ENCODE results near the gene SERPINA1.

Gene SERPINA1

DNA sequence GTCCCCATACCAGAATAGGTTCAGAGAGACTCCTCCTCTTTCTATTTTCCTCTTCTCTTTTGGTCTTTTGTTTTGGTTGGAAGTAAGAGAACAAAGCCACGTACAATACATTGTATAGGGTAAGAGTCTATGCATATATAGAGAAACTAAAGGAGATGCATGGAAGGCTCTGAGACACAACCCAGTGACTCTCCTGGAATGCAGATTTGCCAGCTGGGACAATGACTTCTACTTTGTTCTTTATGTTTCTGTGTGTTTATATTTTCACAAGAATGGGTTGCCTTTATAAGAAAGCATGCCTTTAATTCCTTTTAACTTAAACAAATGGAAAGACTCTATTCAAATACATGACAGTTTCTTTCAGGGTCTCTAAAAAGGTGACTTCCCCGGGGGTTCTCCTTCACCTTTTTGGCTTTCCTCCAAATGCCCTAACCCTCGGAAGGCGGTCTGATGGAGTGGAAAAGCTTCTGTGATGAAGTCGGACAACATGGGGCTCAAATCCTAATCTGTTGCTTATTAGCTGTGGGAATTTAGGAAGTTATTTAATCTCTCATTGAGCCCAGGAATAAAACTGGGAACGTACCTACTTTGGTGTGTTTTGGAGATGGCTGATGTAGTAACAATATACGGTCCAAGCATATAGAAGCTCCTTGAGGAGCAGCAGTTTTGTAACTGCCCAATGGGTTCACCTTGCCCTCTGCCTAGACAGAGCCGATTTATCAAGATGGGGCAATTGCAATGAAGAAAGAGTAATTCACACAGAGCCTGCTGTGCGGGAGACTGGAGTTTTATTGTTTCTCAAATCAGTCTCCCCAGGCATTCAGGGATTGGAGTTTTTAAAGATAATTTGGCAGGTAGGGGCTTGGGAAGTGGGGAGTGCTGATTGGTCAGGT, 9.1 kb upstream of the SERPINA1 start:
- no peak for DNase-seq

DNA sequence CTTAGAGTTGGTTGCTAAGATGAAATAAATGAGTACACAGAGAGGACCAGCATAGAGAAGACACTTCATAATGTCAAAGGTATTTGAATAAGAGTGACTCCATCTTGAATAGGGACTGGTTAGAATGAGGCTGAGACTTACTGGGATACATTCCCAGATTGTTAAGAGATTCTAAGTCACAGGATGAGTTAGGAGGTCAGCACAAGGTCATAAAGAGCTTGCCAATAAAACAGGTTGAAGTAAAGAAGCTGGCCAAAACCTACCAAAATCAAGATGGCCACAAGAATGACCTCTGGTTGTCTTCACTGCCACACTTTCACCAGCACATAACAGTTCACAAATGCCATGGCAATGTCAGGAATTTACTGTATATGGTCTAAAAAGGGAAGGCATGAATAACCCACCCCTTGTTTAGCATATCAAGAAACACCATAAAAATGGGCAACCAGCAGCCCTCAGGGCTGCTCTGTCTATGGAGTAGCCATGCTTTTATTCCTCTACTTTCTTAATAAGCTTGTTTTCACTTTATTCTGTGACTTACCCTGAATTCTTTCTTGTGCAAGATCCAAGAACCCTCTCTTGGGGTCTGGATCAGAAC, 8.3 kb upstream of the SERPINA1 start:
- no peak for DNase-seq

DNA sequence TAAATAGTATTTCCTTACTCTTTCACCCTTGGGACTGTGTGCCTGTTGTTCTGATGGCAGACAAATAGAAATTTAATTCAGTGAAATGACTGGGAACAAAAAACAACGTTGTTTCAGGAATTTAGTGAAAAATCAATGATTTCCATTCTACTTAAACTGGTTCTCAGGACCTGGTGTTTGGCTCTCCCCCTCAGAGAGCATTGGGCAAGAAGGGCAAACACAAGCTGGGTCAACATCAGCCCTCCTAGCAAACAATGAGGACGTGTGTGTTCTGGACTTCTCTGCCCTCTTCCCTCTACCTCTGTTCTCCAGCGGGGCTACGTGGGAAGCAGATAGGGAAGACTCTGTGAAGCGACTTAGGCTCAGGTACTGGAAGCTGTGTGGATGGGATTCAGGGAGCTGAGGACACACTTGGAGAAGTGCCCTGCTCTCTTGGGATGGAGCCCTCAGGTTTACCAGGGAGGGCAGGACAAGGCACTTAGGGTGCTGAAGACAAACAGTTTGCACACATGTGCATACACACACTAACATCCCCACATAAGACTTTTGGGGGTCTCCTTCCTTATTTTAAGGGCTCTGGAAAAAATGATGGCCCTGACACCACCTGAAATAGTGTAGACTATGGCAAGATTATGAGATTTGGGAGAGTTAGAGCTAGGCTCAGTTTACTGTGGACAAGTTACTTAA, 7.6 kb upstream of the SERPINA1 start:
- DNase-seq, result no peak

DNA sequence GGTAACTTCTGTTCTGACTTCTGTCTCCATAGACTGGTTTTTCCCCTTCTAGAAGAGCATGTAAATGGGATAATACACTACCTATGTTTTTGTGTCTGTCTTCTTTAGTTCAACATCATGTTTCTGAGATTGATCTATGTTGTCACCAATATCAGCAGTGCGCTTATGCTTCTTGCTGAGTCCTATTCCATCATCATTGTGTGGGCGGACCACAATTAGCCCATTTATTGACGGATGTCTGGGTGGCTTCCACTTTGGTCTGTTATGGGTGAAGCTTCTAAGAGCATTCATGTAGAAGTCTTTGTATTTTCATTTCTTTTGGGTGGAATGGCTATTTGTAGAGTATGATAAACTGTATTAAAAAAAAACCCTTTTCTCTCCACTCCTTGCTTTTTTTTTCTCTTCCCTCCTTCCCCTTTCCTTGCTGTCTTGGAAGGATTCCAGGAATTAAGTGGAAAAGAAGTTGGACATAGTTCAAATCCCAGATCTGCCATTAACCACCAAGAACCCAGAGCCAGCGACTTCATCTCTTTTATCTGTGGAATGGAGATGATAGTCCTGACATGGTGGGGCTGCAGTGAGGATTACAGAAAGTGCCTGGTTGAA, 7.0 kb upstream of the SERPINA1 start:
- DNase-seq, result no peak

DNA sequence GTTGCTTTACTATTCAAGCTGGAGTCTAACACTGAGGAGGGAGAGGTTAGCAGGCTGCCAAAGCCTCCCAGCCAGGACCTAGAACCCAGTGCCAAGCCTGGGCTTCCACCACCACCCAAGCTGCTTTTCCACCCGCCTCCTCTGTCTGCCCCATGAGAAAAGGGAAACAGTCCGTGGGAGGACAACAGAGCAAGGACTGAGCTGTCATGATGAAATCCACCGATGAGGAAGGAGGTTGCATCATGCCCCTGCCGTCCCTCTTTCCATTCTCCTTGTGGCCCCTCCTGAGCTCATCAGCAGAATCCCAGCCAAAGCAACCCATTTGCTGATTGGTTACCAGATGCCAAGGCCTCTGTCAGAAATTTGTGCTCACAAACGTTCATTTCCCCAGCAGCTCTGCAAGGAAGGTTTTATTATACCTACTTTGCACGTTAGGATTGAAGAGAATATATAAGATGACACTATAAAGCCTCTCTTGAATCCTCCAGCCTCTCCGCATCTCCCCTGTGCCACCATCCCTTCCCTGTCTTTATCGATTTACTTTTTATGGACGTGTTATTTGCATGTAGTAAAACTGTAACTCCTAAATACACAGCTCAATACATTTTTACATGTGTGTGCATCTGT, 6.3 kb upstream of the SERPINA1 start:
- DNase-seq, result no peak

DNA sequence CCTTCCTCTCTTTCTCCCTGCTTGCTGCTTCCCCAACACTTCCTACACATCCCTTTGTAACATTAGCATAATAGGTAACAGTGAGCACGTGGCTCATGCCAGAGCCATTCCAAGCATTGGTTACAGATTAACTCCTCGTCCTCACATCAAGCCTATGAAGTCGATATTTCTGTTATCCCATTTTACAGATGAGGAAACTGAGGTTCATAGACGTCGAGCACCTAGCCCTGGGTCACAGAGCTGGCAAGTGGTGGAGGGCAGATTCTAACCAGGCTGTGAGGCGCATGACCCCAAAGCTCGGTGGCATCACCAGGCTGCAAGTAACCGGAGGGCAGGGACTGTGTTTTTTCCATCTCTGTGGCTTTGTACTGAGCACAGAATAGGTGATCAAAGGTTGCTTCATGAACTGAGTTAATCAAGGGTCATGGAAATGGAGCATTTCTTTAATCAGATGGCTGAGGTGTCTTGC, 5.7 kb upstream of the SERPINA1 start:
- no peak for DNase-seq

DNA sequence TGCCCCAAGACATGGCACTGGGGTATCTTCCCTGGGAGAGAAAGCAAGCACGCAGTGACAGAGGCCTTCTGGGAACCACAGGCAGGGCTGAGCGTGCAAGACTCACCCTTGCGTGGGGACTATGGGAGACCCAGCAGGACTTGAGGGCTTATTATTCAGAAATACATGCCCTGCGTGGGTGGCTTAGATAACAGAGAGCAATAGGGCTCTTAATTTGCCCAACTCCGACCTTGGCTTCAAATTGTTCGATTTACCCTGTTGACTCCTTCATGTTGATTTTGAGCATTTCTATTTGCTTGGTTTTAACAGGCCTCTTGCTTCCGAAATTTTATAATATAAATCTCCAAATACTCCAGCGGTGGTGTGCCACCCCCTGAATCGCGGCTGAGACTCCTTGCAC, 5.1 kb upstream of the SERPINA1 start:
- no peak for DNase-seq

DNA sequence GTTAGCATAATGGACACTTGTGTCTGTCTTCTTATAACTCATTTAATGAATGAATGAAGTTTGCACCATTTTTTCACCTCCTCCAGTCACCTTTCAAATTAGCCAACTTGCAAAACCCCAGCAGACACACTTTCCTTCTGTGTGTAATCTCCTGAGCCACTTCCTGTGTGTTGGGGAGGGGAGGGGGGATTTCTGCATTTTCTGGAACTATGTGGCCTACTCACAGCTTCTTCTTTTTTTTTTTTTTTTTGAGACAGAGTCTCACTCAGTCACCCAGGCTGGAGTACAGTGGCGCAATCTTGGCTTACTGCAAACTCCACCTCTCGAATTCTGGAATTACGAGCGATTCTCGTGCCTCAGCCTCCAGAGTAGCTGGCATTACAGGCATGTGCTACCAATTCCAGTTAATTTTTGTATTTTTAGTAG, 4.1 kb upstream of the SERPINA1 start:
- no peak for DNase-seq

DNA sequence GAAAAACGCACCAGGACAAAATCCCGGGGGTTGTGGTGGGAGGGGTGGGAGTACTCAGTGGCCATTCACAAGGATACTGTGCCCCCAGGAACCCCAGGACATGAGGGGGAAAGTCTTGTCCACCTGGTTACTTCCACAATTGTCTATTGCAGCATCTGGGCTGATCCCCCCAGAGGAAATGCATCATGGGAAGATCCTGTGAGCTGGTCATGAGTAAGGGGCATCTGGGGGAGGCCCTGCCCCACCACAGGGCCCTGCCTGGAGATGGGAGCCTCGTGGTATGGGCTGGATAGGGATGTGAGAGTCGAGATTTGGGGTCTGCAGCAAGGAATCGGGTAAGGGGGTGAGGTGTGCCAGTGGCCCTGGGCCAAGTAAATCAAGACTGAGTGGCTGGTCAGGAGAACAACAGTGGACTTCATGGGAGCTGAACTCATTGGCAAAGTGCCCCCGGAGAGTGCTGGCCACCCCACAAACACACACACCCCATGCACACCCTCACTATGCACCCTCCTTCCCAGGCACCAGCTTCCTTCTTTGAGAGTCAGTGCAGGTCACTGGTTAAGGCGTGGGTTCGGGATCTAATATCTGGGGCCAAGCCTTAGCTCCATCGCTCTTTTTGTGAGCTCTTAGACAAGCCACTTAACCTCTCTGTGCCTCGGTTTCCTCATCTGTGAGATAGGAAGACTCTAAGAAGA, 3.0 kb upstream of the SERPINA1 start:
- no peak for DNase-seq

DNA sequence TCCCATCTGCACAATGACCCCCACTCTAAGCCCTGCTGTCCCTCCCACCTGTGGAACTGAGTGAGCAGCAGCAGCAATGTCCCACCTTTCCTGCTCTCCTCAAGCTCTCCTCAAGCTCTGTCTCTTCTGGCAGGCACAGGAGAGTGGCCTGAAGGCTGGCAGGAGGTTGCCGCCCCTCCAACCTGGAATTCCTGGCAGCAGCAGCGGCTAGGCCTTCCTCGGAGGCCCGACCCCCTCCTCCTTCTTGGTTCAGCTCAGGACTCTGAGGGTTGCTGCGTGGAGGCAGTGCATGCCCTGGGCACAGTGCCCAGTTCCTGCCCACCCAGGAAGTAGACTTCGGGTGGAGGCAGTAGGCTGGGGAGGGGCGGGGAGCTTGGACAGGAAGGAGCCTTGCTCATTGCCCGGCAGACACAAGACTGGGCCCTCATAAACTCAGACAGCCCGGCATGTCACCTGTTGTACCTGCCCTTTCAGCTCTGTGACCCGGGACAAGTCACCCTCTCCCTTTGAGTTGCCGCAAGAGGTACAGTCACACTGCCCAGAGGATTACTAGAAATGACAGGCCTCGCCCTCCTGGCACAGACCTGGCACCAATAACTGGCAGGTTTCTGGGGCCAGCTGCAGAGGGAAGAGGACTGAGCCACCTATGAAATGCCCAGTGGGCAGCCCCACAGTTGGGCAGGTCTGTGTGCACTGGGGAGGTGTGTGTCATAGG, 2.1 kb upstream of the SERPINA1 start:
- no peak for DNase-seq

DNA sequence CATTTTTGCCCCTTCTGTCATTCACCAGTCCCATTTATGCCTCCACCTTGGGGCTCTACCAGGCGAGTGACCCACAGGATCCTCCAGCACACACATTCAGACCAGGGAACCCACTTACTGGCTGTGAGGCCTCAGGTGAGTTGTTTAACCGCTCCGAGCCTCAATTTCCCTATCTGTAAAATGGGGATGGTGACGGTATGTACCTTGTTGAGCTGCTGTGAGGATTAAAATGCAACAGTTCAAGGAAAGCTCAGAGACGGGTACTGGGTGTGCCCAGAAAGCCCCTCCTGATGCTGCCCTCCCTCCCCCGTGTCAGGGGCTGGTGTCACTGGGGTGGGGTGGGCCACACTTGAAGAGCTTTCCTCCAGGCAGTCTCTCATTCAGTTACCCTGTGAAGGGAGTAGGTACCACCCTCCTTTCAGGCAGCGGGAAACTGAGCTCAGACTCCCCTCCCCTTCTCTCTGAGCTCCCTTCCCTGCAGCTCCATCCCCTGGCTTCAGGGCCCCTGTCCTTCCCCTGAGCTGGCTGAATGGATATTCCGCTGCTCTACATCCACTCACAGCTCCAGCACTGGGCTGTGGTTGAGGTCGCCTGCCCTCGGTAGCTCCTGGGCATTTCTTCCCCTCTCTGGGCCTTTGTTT, 1.4 kb upstream of the SERPINA1 start:
- DNase-seq, result no peak

DNA sequence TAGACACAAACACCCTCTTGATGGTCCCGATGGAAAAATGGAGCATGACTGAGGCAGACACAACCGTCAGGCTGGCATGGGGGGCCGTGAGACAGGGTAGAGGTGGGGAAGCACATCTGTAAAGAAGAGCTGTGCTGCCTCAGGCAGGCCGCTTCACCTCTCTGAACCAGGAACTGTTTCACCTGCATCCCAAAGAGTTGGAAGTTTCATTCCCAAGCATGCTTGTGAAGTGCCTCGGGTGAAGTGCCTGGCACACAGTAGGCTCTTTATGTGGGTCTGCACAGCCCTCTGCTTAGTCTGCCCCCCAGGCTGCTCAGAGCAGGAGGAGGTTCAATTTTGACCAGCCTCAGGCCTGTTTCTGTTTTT, 685 bp upstream of the SERPINA1 start:
- DNase-seq, result no peak

DNA sequence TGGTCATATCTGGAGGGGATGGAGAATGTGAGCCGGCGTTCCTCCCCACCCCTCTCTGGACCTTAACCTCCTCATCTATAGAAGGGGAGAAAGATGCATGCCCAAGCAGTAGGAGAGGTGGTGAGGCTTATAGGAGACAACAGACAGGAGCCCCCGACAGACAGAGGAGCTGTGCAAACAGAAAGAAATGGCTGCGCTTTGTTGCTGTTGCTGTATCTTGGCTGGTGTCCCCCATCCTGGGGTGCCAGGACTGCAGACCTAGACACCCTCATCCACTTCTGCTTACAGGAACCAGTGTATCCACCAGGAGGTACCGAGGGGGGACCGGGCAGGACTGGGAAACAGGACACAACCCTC, 397 bp downstream of the SERPINA1 start:
- DNase-seq, result no peak

DNA sequence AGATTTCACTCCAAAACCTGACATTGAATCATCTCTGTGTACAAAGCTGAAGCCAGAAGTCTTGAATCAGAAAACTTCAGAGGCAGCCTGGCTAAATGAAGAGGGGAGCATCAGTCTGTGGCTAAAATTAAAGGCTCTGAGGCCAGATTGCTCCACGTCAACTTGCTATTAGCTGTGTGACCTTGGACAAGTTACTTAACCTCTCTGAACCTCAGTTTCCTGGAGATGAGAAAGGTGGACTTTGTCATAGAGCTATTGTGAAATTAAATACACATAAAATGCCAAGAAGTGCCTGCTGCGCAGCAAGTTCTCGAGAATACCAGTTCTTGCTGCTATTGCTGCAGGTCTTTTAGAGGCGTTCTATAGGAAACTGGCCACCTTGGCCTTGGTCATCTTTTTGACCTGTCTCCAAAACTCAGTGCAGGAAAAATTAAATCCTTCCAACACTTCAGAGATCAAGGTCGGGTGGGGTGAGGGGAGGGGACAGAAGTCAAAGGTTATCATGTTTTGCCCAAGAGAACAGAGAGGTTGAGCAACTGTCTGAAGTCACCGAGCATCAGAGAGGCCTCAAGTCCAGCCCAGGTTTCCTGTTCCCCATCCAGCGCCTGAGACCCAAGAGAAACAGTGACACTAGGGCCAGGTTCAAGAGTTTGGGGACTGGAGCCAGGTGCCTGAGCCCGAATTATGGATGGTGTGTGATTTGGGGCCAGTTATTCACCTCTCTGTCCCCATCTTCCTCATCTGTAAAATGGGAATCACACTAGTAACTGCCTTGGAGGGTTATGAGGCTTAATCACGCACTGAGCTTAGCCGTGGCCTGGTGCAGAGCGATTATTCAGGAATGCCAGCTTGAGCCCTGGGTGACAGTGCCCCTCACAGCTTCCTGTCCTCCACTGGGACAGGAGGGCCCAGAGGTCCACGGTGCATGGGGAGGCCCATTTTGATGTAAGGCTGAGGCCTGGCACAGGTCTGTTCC, 1.1 kb downstream of the SERPINA1 start:
- DNase-seq, result no peak

DNA sequence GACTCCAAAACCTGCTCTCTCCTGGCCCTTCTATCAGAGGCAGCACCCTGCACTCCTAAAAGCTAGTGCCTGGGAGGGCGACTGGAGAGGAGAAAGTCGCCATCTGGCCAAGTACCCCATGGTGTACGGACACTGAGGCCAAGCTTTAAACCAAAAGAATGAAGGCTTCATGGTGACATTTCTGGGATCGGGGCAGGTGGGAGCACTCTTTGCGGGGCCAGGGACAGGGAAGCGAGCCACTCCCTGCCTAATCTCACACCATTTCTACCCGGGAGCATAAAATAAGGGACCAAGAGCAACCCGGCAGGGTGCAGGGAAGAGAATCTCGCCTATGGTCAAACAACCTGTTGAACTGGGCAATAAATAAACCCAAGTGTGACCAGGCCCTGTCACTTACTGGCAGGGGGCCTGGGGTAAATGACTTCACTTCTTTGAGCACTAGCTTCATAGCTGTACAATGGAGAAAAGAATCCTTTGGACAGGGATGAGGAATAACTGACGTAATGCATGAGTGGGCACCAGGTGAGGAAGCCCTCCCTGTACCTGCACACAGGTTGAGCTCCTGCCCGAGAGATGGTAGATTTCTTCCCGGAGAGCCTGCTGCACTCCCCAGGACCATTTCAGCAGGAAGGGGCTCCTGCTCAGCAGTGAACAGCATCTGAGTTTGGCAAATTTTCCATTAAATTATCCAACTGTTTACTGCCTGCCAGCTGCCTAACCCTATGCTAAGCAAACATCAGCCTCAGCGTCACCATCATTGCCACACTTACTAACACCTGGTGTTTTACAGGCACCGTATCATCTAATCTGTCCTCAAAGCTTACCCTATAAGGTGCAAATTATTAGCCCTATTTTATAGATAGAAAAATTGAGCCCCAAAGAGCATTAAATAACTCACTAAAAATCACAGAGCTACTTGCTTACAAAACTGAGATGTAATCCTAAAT, 2.0 kb downstream of the SERPINA1 start:
- no peak for DNase-seq

DNA sequence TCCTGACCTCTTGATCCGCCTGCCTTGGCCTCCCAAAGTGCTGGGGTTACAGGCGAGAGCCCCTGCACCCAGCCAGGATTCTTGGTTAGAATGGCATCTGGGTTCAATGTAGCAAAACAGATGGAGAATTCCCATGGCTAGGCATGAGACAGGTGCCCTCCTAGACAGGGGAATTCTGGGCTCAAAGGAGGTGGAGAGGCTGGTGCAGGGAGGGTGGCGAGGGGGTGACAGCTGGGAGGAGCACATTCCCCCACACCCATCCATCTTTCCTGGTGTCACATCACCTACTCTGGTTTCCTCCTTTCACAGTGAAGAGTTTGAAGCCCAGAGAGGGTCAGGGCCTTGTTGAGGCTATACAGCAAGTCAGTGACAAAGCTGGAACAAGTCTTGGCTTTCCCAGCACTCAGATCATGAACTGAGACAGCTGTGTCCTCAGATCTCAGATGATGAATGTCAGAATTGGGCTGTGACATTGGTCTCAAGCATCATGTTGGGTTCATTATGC, 2.8 kb downstream of the SERPINA1 start:
- no peak for DNase-seq

DNA sequence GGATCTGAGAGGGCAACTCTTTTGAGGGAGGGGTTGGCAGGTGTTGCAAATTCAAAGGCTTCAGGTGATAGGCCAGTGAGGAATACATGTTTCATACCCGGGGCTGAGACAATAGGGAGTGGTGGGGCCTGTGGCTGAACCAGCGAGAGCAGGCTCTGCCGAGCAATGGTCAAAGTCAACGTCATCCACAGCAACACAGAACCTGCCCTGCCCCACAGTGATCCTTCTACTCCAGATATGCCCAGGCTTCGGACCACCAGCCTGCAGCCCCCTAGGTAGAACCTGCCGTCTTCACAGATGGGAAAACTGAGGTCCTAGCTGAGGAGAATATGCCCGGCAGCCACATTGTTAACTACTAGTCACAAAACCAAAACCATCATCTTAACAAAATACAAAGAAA, 4.1 kb downstream of the SERPINA1 start:
- no peak for DNase-seq

DNA sequence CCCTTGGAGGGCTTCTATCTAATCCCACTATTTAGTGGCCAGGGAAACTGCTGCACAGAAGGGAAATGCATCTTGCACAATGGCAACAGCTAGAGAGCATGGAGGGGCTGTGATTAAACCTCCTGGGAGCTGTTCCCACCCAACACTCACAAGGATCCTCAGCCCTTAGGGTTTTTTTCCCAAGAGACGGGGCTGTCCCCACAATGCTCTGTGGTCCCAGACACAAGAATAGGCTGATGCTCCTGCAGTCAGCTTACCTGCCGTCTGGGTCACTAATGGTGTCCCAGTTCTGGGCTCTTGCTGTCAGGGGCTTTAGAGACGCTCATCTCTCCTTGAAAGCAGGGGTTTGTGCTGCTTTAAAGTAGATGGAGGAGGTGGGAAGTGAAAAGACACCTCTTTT, 4.6 kb downstream of the SERPINA1 start:
- DNase-seq, result no peak
